Endothelial cell of umbilical vein (primary cell): ENCODE measurements around the gene KANSL1.

Experiments
- CTCF ChIP-seq, 2 donors: IDR thresholded peaks; 1 replicate in 1 of 2; 2 replicates in 1 of 2; pipeline ENCODE4 v1.5.1; 2011; ENCODE audit warnings: low read length in 2 of 2, mild to moderate bottlenecking in 2 of 2, moderate library complexity in 2 of 2, control low read depth in 1 of 2, inconsistent platforms in 1 of 2, low read depth in 1 of 2; ENCODE audit not compliant: insufficient read depth in 1 of 2; ENCODE audit errors: extremely low read depth in 1 of 2
- EZH2 ChIP-seq: IDR thresholded peaks from 2 replicates; pipeline ENCODE4 v1.6.1; 2012; ENCODE audit warnings: borderline replicate concordance, low read depth, mild to moderate bottlenecking, moderate library complexity, low read length, inconsistent platforms; ENCODE audit not compliant: severe bottlenecking
- MAX ChIP-seq: IDR thresholded peaks from 2 replicates; pipeline ENCODE4 v1.6.1; 2011; ENCODE audit not compliant: insufficient read depth, insufficient read length
- POLR2A ChIP-seq: IDR thresholded peaks from 2 replicates; pipeline ENCODE4 v1.6.1; 2012; ENCODE audit warnings: low read depth, mild to moderate bottlenecking, control low read depth, low read length

GRCh38 chr17:45998987-45999899 lies 194.0 kb downstream of the KANSL1 start, which contains the start of gene STH:
- TF ChIP-seq POLR2A: no peak
- no peak for TF ChIP-seq CTCF (IDR thresholded peaks at IDR 0.05; ENCODE audit: extremely low read depth in 1 of 2, insufficient read depth in 1 of 2, low read depth in 1 of 2, low read length in 2 of 2)
- no peak for TF ChIP-seq EZH2
- TF ChIP-seq MAX: no peak
